Neural crest cell (in vitro differentiated cells): ENCODE results near the gene RPS3. TPM values are rescaled to one million over a fixed set of nuclear protein-coding genes. Genes with fewer than 3 reads are reported as not detected.

Experiments
- DNase-seq: peaks from one replicate; pipeline ENCODE4 v3.0.0; 2021; ENCODE audit warnings: low read depth, mixed read lengths, low spot score
- H3K27ac Mint-ChIP-seq: one replicate; pipeline ENCODE4 v1.8.0; 2021; ENCODE audit warnings: mild to moderate bottlenecking, mixed read lengths; ENCODE audit not compliant: unreplicated experiment
- H3K27me3 Mint-ChIP-seq: 2 replicates; pipeline ENCODE4 v1.8.0; 2021; ENCODE audit warnings: low read depth, mild to moderate bottlenecking, mixed read lengths
- H3K36me3 Mint-ChIP-seq: 2 replicates; pipeline ENCODE4 v1.8.0; 2021; ENCODE audit warnings: low read depth, mild to moderate bottlenecking, mixed read lengths
- H3K4me1 Mint-ChIP-seq: 2 replicates; pipeline ENCODE4 v1.8.0; 2021; ENCODE audit warnings: mixed read lengths
- H3K4me3 Mint-ChIP-seq: one replicate; pipeline ENCODE4 v1.8.0; 2021; ENCODE audit warnings: mild to moderate bottlenecking, mixed read lengths
- H3K9me3 Mint-ChIP-seq: 2 replicates; pipeline ENCODE4 v1.8.0; 2021; ENCODE audit warnings: mixed read lengths
- CTCF ChIP-seq: fragments of 200-600 bp; sonication (generic); conservative IDR thresholded peaks from 2 replicates; pipeline ENCODE4 v1.5.0; 2021; ENCODE audit warnings: antibody characterized with exemption, mild to moderate bottlenecking
- total RNA-seq: library from RNA; stranded (reverse); gene quantifications from 2 replicates; pipeline ENCODE4 v1.2.1, GENCODE V29; 2021

Gene RPS3
- total RNA-seq, 1 donor from 2014 or later: 3,664 TPM

GRCh38 chr11:75369560-75370255, 29.6 kb upstream of the RPS3 start:
- no peak overlapping the region for H3K4me3 Mint-ChIP-seq
- no peaks in the 10 kb centered on the region for H3K4me1 Mint-ChIP-seq
- peak overlapping the region; percentile 27 for H3K27ac Mint-ChIP-seq
- DNase-seq: no peak
- H3K27me3 Mint-ChIP-seq: peaks cover 3% of the 10 kb centered on the region
- TF ChIP-seq CTCF: no peak
- no peaks in the 10 kb centered on the region for H3K9me3 Mint-ChIP-seq
- no peaks in the 10 kb centered on the region for H3K36me3 Mint-ChIP-seq

- Mint-ChIP-seq H3K9me3 (no peaks in the 10 kb centered on the region), H3K4me3 (no peak overlapping the region), H3K27me3 (peaks cover 3% of the 10 kb centered on the region), H3K4me1 (no peaks in the 10 kb centered on the region), H3K36me3 (no peaks in the 10 kb centered on the region), H3K27ac (peak overlapping the region; percentile 81)
- no peak for TF ChIP-seq CTCF
- no peak for DNase-seq
These were observed 27.1 kb upstream of the RPS3 start for GRCh38 chr11:75371949-75372876.

- Mint-ChIP-seq H3K27me3 (peaks cover 3% of the 10 kb centered on the region), H3K4me1 (no peaks in the 10 kb centered on the region), H3K27ac (no peak overlapping the region), H3K36me3 (no peaks in the 10 kb centered on the region), H3K4me3 (no peak overlapping the region), H3K9me3 (no peaks in the 10 kb centered on the region)
- no peak for DNase-seq
- TF ChIP-seq CTCF: no peak
These were observed 26.1 kb upstream of the RPS3 start for GRCh38 chr11:75373201-75373600.

GRCh38 chr11:75374646-75375045, 24.7 kb upstream of the RPS3 start:
- H3K4me1 Mint-ChIP-seq: no peaks in the 10 kb centered on the region
- no peaks in the 10 kb centered on the region for H3K36me3 Mint-ChIP-seq
- no peak overlapping the region for H3K27ac Mint-ChIP-seq
- no peaks in the 10 kb centered on the region for H3K9me3 Mint-ChIP-seq
- TF ChIP-seq CTCF: no peak
- H3K27me3 Mint-ChIP-seq: peaks cover 3% of the 10 kb centered on the region
- no peak for DNase-seq
- no peak overlapping the region for H3K4me3 Mint-ChIP-seq

- Mint-ChIP-seq H3K4me1 (no peaks in the 10 kb centered on the region), H3K36me3 (no peaks in the 10 kb centered on the region), H3K4me3 (no peak overlapping the region), H3K27ac (peak overlapping the region; percentile 40), H3K9me3 (no peaks in the 10 kb centered on the region), H3K27me3 (no peaks in the 10 kb centered on the region)
- DNase-seq: no peak
- no peak for TF ChIP-seq CTCF
These were observed 23.7 kb upstream of the RPS3 start for GRCh38 chr11:75375626-75376025.
